ENCODE measurements around the gene PEDS1.

The PEDS1 gene

GRCh38 chr20:50129662-50130355 is 23.7 kb downstream of the PEDS1 start:
- TF ChIP-seq CTCF (IDR thresholded peaks at IDR 0.05; ENCODE audit: borderline replicate concordance, control extremely low read depth, extremely low read depth, insufficient read depth, missing control alignments) = no peak
- DNase-seq (ENCODE audit: low spot score) = no peak
- in situ Hi-C loops (cut with MboI; ENCODE audit: low sequenced_read_pairs, unreplicated experiment) = no loop called here

GRCh38 chr20:50128520-50128905 is 25.0 kb downstream of the PEDS1 start:
- in situ Hi-C loops (cut with MboI; ENCODE audit: low sequenced_read_pairs, unreplicated experiment) = no loop called here
- no peak for DNase-seq (ENCODE audit: low spot score)

GRCh38 chr20:50127587-50128519 is 25.7 kb downstream of the PEDS1 start:
- DNase-seq (ENCODE audit: low spot score) = no peak
- TF ChIP-seq CTCF (IDR thresholded peaks at IDR 0.05; ENCODE audit: borderline replicate concordance, control extremely low read depth, extremely low read depth, insufficient read depth, missing control alignments) = no peak
- in situ Hi-C loops (cut with MboI; ENCODE audit: low sequenced_read_pairs, unreplicated experiment) = no loop called here

More at GRCh38 chr20:50128520-50128905, 25.0 kb downstream of the PEDS1 start:
- no peak for TF ChIP-seq CTCF (IDR thresholded peaks at IDR 0.05; ENCODE audit: borderline replicate concordance, control extremely low read depth, extremely low read depth, insufficient read depth, missing control alignments)

- in situ Hi-C loops (cut with MboI; ENCODE audit: low sequenced_read_pairs, unreplicated experiment) = no loop called here
- TF ChIP-seq CTCF (IDR thresholded peaks at IDR 0.05; ENCODE audit: borderline replicate concordance, control extremely low read depth, extremely low read depth, insufficient read depth, missing control alignments) = no peak
- DNase-seq (ENCODE audit: low spot score) = no peak
Observed at GRCh38 chr20:50126662-50127061, 26.9 kb downstream of the PEDS1 start.

GRCh38 chr20:50125279-50125678 is 28.2 kb downstream of the PEDS1 start:
- in situ Hi-C loops (cut with MboI; ENCODE audit: low sequenced_read_pairs, unreplicated experiment) = no loop called here
- no peak for TF ChIP-seq CTCF (IDR thresholded peaks at IDR 0.05; ENCODE audit: borderline replicate concordance, control extremely low read depth, extremely low read depth, insufficient read depth, missing control alignments)
- DNase-seq (ENCODE audit: low spot score) = no peak

GRCh38 chr20:50124496-50124895 is 29.0 kb downstream of the PEDS1 start:
- no peak for DNase-seq (ENCODE audit: low spot score)
- TF ChIP-seq CTCF (IDR thresholded peaks at IDR 0.05; ENCODE audit: borderline replicate concordance, control extremely low read depth, extremely low read depth, insufficient read depth, missing control alignments) = no peak
- in situ Hi-C loops (cut with MboI; ENCODE audit: low sequenced_read_pairs, unreplicated experiment) = no loop called here
